Activated naive CD4-positive, alpha-beta T cell treated with Interleukin-2 at 50 U/mL for 16 hours (primary cell): ENCODE data around the gene SLC9A8.
A peak's percentile ranks its signal among the peaks of the same experiment; 100 is the strongest.

Experiments
- DNase-seq: peaks from one replicate; pipeline ENCODE4 v3.0.0-alpha.2; 2020

SLC9A8 gene

DNA sequence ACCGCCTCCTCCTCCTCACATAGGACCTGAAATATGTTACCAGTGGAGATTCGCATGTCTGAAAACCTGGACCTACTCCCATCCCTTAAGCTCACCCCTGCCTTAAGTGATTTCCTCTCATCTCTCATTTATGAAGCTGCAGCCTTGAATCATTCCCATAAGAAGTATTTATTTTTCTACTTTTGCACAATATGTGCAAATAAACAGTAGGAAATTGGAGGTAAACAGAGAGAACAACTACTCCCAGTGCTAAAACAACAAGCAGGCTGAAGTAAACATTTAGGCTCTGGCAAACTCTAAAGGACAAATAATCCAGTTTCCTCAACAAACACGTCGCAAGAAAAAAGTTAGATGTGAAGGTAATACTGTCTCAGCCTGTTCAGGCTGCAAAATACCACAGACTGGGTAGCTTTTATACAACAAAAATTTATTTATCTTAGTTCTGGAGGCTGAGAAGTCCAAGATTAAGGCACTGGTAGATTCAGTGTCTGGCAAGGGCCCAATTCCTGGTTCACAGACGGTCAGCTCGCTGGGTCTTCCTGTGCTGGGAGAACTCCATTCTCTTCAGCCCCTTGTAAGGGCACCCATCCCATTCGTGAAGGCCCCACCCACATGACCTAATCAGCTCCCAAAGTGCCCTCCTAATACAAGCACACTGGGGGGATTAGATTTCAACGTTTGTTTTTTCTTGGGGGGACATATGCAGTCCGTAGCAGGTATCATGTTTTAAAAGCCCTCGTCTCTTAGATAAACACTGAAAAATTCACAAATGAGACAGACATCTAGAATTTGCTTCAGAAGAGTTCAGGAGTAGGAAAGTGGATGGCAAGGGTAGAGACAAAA lies 87.1 kb downstream of the SLC9A8 start:
- no peak for DNase-seq

DNA sequence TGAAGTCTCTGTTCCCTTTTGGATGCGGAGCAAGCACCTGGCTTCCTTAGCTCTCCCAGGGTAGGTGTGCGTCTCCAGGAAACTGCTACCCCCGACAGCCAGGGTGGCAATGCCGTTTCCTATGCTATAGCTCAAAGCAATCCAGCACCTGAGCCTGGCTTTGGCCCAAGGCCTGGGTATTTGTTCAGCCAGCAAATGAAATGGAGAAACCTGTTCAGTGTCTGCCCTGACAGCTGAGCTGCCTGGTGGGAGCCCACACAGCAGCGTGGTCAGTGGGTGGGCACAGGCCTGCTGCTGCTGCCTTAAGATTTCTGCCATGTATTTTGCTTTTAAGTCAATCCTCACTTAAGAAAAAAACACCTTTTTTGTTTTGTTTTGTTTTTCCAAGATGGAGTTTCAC lies 89.0 kb downstream of the SLC9A8 start:
- DNase-seq, result no peak

DNA sequence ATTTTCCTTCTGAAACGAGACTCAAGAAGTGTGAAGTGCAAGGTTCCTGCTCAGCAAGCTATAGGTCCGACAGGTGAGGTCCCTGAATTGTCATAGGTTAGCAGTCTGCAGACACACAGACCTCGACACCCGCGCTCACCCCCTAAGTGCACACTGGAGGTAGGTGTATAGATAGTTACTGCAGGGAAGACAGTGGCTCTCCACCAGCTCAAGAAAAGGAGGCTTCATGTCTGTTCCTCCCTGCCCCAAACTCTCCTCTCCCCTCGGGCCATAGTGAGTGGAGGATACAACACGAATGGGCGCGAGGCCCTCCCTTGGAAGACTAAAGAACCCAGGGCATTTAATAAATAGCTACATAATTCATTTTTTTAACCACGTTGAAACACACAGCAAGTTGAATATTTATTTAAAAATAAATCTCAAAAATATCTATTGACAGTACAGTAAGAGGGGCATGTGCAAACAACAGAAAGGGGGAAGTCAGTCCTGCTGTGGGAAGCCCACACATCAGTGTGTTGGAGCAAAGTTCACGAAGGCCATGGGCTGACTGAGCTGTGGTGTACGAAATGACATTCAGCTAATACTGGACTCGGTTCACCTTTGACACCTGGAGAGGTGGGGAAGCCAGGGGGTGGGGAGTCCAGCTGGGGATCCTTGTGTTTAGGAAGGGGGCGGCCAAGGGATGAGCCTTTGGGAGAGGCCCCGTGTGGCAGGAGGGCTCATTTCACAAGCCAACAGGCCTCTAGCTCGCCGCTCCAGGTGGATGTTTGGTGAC lies 92.0 kb downstream of the SLC9A8 start:
- no peak for DNase-seq

DNA sequence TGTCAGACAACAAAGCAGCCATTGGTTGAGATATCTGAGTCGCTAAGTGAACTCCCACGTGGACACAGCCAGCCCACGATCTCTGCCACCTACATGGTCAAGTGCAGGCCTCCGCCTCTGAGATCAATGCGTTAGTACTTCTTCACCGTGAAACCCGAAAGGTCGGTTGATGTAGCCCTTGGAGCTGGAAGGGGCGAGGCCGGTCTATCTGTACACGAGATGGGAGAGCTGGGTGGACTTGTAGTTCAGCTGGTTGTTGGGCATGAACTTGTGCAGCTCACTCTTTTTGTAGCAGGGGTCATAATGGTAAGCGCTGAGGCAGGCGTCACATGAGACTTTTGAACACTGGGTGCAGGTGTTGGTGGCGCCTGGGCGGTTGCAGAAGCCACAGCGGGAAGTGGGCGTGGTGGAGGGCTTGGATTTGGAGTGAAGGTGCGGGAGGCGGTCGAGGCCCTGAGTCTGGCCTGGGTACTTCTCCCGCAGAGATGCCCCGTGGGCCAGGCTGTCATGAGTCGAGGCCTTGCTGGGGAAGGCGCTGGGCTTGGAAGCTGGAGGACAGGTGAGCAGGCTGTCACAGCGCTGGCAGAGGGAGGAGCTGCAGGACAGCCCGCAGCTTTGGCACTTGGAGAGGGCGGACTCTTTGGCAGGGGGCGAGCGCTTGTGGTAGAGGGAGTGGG lies 92.9 kb downstream of the SLC9A8 start:
- no peak for DNase-seq

DNA sequence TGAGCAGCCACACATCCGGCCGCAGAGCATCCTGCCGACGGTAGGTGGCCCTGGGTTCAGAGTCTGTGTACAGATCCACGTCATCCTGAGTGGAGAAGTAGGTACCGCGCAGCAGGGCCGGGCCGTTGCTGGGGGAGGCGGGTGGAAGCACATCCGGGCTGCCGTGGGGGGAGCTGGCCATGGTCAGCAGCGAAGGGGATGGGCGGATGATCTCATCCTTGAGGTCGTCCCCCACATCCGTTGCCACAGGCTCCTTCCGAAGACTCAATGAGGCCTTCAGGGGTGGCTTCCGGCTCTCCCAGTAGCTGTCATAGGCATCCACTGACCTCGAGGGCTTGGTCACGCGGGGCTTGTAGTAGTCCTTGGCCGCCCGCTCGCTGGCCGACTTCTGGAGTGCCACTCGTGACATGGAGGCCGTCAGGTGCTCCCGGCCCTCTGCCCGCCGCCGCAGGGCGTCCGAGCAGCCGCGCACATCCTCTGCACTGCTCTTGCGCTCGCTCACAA lies 93.5 kb downstream of the SLC9A8 start:
- no peak for DNase-seq

DNA sequence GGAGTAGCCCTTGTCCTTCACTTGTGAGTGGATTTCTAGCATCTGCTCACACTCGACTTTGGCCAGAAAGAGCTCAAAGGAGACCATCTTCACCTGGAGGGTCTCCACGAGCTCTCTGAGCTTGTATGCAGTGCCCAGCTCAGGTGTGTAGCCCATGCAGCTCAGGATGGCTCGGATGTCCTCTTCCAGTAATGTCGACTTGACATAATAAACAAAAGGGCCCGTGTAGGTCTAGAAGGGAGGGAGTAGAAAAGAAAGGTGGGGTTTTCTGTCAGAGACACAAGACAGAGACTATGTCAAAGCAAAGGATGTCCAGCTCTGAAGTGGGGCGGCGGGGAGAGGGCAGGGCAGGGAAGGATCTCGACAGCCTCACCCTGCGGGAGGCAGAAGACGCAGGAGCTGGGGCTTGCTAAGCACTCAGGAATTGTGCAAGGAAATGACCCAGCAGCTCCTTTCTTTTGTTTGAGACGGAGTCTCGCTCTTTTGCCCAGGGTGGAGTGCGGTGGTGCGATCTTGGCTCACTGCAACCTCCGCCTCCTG lies 94.1 kb downstream of the SLC9A8 start:
- DNase-seq, result no peak

DNA sequence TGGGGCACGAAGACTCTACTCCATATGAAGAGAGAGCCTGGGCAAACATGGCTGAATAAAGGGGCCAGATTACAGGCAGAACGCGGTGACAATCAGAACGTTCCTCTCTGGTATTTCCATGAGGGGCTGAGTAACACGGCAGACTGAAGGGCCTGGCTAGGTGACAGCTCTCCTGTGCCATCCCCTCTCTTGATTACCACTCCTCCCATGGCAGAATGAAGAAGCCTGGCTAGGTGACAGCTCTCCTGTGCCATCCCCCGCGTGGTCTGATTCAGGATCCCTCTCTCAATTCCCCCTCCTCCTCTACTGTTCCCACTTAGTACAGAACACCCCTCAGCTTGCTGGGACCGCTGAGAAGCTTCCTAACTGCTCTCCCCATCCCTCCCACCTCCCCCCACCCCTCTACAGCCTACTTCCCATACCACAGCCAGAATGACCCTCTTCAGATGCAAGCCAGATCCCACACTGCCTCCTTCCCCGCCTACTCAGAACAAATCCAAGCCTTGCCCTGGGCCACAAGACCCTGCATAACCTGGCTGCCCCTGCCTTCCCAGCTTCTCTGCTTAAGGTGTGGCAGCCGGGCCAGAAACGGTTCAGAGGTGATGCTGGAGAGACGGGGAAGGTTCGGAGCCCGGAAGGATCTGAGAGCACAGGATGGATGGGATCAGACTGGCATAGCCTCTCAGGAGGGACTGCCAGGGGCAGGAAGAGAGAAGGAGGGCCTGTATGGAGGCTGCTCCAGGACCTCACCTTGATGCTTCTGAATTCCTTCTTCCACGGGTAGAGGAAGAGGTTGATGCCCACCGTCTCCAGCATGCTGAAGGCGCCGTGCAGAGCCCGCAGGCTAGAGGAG lies 95.0 kb downstream of the SLC9A8 start:
- no peak for DNase-seq

DNA sequence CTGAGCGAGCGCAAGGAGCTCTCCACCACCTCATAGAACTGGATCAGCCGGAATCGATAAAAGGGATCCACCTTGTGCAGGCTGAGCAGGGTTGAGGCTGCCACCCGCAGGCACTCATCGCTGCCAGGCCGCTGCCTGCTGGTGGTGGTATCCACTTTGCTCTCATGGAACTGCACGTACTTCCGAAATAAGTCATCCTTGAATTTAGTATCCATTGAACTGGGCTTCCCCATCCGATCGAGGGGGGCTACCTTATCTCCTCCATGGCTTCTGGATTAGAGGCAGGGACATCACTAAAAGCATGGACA lies 95.6 kb downstream of the SLC9A8 start:
- no peak for DNase-seq

DNA sequence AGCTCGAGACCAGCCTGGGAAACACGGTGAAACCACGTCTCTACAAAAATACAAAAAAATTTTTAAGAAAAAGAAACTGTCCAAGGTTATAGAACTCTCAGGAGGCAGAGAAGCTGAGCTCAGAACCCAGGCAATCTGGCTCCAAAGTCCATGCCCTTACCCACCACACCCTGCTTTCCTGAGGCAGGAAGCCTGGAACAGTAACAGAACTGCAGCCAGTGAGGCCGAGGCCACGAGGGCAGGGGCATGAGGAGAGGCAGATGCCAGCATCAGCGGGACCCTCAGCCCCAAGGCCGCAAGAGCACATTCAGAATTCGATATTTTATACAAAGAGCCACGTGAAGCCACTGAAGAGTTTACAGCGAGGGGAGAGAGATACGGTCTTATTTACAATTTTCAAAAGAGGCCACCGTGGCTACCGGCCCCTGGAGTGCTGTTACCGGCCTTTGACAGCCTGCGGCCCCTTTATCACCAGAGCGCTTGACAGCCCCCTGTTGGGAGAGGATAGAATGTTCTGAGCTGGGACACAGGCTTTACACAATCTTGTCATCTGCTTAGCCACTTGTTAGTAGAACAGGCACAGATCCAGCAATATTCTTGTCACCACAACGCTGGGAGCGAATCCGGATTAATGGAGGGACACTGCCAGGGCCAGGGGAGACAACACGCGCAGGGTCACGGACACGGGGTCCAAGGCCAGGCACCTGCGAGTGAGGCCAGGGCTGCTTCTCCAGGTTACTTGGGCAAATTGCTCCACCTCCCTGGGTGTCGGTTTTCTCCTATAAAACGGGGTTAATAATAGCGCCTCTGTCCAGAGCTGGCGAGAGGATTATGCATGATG lies 97.1 kb downstream of the SLC9A8 start:
- no peak for DNase-seq

DNA sequence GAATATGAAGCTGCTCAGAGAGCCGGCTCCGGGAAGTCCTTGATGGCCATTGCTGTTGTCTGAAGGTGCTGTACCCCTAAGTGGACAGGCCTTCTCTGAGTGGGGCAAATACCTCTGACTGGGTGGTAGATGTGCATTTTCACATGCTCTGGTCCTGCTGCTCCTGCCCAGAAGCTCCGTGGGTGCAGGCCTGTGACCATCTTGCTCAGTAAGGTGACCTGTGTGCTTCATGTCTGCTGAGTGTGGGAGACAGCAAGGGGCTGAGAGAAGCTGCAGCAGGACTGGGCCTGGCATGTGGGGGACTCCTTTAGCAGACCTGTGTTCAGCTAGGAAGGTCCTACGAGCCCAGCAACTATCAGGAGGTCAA lies 97.7 kb downstream of the SLC9A8 start:
- DNase-seq, result no peak

DNA sequence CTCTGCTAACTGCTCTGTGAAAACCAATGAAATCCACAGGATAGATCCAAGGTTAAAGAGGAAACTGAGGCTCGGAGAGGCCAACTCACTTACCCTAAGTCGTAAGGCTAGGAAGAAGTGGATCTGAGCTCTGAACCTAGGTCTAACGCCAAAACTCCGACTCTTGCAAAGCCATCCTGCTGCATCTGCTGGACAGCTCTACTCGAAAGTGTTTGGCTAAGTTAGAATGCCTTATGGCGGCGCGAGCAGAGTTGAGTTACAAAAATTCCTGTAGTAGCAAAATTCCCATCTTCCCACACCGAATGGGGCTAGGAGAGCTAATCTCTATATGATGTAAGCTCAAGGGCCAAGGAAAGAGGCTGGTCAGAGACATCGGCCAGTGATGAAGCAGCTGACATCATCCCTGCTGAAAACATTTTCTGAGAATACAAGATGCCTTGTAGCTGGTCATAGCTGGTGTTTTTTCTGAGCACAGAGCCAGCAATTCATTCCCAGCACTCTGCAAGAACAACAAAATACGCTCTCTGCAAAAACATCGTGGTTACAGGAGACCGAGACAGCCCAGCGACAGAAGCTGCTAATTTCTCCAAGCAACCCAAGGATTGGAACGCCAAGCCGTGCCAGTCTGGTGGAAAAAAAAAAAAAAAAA lies 100.9 kb downstream of the SLC9A8 start:
- DNase-seq, result no peak

DNA sequence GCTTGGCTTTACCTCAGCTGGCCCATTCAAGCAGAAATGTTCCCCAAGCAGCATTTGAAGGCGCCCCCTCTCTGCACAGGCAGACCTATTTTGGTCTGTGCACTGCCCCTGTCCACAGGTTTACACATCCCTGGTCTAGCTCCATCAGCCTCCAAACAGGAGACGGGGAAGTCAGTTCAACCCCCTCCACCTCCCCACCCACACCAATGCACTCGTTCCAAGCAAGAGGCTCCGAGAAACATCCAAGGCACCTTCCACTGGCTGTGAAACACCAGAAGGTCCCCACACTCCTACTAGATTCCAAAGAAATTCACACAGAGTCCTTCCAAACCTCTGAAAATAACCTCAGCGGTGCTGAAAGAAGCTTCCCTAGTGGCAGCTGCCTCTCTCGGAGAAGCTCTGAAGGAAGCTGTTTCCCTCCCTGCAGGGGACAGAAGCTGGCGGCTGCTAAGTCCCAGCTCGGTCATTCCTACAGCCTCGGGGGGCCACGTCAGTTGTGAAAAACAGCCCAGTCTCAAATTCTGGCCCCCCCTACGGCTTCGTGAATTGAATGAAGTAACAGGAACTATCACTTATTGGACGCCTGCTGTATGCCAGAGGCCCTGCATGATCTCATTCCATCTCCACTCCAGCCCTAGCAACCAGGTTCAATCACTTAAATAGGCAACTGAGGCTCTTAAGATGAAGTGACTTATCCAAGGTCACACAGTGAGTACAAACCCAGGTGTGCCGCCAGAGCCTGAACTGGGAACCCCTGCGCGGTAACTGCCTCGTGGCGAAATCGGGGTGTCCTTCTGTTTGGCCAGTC lies 101.9 kb downstream of the SLC9A8 start:
- no peak for DNase-seq

DNA sequence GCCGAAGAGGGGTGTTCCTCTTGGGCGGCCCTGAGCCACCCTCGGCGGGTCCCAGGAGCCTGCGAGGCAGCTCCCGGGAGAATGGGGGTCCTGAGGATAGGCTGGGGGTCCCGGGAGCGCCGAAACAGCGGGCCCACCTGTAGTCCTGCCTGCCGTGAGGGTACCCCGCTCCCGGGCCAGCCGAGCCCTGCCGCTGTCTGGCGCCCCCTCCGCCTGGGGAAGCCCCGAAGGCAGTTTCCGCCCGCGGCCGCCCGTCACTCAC lies 102.4 kb downstream of the SLC9A8 start:
- no peak for DNase-seq

DNA sequence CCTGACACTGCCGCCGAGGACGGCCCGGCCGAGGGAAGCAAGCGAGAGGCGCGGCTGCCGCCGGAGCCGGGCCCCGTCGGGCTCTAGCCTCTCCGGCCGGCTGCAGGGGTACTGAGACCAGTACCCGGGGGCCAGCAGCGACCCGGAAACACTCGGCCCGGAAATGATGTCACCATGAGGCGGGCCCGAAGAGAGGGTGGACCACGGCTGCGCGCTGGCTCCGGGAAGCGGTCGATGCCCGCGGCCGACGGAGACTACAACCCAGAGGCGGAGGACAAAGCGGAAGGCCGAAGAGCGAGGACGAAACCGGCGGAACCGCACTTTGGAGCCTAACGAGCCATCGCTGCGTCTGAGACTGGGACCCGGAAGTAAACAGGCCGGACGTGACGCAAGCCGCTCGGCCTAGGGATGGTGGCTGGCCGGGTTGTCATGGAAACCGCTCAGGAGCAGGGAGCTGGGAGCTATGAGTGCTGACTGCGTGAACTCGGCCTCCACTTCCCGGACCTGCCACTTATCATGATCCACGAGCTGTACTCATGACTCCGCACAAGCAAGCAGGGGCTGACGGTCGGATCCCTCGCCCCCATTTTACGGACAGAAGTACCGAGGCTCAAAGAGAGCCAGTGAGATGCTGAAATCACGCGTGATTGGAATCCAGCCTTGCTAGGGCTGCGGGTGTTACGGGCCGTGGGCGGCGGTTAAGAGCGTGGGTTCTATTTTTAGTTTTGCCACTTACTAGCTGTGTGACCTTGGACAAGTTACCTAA lies 102.9 kb downstream of the SLC9A8 start, which contains the start of gene SPATA2:
SPATA2 (minus strand) TSS at position 150 of the 766 bp plus-strand sequence. CDS start 7,039 bp downstream, outside the sequence.
- peak; percentile 92 for DNase-seq

DNA sequence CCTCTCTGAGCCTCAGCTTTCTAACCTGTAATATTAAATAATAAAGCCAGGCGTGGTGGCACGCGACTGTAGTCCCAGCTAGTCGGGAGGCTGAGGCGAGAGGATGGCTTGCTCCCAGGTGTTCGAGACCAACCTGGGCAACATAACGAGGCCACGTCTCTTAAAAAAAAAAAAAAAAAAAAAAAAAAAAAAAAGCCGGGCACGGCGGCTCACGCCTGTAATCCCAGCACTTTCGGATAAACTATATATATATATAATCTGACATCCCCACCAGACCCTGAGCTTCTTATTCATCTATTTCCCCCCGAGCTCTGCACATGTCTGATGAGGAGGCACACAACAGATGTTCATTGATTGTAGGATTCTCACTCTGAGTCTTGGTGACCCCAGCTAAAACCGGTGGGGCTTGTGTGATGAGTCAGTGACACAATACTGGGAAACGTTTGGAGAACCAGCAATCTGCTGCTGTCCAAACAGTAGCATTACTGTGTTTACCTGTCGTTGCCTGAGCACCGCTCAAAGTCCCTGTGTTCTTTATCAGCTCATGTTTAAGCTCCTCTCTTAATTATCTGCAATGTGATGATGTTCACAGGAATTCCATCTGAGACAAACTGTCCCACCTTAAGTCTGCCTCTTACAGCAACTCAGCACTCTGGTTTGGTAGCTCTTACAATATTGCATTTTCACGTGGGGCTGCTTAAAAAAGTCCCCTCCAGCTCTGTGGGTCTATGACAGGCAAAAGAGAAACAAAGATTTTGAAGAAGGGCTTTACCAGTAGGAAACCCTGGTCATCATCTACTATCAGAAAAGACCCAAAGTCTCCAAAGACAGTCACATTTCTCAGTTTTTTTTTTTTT lies 103.7 kb downstream of the SLC9A8 start:
- peak; percentile 38 for DNase-seq

DNA sequence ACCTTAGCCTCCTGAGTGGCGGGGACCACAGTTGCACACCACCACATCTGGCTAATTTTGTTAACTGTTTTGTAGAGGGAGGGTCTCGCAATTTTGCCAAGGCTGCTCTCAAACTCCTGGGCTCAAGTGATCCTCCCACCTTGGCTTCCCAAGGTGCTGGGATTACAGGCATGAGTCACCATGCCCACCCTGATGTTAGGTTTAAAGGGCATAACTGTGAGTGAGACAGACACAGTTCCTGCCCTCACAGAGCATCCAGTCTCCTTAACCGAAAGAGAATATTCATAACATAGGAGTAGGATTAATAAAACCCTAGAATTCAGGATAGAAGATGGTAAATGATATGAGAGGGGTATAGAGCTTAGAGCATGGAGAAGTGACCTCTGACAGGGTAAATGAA lies 105.8 kb downstream of the SLC9A8 start:
- no peak for DNase-seq

DNA sequence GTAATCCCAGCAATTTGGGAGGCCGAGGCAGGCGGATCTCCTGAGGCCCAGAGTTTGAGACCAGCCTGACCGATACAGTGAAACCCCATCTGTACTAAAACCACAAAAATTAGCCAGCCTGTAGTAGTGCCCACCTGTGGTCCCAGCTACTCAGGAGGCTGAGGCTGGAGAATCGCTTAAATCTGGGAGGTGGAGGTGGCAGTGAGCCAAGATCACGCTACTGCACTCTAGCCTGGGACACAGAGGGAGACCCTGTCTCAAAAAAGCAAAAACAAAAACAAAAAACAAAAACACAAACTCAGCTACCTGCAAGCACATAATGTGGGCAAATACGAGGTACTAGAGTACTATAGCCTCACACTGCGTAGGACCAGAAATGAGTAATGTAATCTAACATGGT lies 106.4 kb downstream of the SLC9A8 start:
- DNase-seq, result no peak

DNA sequence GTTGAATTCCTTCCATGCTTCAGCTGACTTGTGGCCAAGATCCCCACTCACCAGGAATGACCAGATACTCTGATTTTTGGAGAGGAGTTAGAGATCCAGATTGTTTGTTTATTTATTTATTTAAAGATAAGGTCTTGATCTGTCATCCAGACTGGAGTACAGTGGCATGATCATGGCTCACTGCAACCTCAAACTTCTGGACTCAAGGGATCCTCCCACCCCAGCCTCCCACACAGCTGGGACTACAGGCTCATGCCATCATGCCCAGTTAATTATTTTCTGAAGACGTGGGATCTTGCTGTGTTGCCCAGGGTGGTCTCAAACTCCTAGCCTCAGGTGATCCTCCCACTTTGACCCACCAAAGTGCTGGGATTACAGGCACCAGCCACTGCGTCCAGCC lies 106.8 kb downstream of the SLC9A8 start:
- no peak for DNase-seq

DNA sequence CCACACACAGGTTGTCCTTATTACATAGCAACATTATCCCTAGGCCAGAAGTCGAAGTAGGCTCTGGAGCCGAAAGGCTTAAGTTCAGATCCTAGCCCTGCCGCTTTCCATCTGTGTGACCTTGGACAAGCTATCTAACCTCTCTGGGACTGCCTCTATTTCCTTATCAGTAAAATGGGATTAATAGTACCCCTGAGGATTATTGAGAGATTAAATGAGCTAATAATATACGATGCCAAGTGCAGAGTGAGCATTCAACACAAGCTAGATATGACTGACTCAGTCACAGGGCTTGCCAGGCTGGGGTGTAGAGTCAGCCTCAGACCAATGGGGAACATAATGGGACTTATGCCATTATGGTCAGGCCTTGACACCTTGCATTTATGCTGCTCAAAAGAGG lies 111.6 kb downstream of the SLC9A8 start:
- DNase-seq, result no peak
